NCI-H1092 (cell line): ENCODE measurements around the gene COL4A2.

Source experiments
- DNase-seq: peaks from one replicate; lab custom pipeline; 2025; lab: John Stamatoyannopoulos, UW

The COL4A2 gene

DNA sequence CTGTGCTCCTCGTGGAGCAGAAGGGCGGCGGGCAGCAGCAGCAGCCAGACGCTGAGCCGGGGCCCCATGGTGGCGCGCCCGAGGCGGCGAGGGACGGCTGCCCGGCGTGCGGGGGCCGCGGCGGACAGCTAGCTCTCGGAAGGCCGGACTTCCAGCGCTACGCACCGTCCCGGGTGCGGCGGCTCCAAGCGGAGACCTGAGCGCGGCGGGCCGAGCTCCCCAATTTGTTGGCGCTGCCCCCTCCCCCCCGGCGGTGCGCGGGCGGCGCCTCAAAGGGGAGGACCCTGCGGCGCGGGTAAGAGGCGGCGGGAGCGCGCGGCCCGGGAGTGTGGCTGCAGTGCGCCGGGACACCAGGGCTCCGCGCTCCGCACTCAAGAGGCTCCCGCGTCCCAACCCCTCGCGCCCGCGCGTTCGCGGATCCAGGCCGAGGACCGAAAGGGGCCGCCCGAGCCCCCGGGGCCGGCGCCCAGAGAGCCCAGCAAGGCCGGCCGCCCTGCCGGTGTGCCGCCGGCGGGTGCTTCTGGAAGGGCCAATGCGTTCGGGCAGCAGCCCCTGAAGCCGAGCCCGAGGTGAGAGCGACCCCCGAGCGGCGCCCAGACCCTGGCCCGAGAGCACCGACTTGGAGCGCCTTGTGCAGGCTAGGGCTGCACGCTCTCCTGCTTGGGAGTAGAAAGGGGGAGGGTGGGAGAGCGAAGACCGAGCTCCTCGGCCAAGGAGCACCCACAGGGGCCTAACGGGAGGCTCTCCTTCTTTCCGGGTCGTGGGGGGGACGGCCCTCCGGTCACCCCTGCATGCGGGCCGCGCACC is at the start of gene COL4A2, which contains the start of gene COL4A1:
Gene COL4A2 (plus strand): TSS at position 325 of the 807 bp plus-strand sequence. CDS start 620 bp downstream, outside the sequence.
Gene COL4A1 (minus strand): TSS at position 198 of the 807 bp plus-strand sequence. CDS start 130 bp downstream, at position 68.
- DNase-seq = no peak

DNA sequence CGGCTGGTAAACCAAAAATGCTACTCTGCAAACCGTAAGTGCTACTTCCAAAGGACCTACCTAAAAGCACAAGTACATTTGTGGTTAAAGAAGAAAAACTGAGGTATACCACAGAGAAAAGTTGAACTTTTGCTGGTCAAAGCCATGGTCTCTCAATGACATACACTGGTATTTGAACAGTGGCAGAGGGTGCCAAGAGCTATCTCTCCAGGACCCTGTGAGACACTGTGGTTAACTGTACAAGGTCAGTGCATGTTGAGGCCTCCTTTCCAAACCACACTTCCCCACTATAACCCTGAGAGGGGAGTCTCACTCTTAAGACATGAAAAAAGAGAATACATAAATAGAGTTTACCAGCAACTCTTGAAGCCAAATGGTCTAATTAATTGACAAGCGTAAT is 49.7 kb upstream of the COL4A2 start:
- DNase-seq = no peak

DNA sequence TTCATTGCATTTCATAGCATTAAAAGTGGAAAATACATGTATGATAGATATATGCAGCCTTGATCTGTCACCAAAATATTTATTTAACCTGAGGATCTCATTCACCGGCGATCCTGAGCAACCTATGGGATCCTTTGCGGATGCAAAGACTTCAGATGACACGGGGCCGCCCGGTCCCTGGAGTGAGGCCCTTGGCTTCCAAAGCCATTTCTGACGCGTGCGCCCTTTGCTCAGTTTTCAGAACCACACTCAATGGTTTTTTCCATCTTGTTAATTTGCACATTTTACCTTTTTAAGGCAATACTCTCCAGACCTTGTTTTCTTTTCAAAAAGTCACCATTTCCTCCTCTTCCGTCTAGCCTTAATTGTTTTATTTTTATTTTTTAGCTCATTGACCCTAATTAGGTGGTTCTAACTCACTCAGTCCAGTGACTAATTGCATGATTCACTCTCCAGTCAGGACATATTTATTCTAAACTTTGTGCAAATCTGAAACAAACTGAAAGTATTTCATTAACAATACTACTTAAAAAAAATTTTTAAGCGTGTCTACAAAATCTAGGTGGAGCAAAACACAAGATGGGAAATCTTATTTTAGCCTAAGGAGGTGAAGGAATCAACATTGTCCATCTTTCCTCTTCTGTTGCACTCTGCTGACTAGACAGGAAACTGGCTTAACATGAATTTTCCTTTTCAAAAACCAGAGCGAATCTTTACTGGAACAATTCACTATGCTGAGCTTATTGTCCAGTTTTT is 48.0 kb upstream of the COL4A2 start:
- DNase-seq = no peak

DNA sequence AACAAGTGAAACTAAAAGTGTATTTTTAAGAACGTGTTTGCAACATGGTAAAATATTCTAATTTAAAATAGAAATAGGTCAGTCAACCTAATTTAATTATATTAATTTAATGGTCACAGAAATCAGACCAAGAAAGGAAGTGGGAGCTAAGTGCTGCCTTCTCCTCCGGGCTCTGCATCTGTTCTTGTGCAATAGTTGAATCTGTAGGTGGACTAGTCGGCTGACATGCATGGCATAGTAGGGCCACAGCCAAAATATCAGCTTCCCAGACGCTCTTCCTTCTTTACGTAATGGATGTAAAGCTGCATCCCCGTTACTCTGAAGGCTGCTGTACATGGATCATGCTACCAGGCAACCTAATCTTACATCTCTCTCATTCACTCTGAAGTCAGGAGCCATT is 47.4 kb upstream of the COL4A2 start:
- no peak for DNase-seq

DNA sequence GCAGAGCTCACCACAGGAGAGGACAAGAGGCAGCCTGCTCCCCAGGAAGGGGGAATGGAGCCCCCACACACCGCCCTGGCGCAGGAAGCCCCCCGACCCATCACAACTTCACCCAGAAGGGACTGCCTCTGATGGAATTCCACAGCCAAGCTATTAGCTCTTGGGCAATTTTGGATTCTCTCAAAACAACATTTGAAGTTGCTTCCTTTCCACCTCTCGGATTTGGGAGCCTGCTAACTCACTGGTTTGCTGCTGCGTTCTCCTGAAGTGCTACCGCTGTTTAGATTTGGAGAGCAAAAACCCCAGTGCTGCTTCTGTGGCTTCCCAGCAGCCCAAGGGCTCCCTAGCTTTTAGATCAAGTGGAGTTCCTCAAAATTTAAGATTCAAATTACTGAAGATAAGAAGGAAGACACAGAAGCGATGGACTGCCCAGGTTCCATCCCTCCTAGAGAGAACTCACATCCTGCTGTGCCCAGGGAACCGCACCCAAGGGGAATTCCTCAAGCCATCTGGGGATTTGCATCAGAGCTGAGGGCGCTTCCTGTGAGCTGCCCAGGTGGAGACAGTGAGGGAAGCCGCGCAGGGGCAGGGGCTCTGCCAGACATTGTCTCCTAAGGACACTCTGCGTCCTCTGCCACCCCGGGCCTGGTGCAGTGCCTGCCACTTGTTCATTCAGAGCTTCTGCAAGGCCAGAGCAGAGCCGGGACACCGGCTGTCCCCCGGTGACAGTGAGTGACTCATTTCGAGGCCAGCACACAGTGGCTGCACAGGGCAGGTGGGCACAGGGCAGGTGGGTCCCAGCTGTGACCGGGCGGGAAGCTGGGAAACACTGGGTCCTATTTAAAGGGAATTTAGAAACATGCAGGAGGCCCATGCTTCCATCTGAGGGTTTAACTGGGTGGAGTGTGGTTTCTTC is 45.7 kb upstream of the COL4A2 start:
- DNase-seq = no peak

DNA sequence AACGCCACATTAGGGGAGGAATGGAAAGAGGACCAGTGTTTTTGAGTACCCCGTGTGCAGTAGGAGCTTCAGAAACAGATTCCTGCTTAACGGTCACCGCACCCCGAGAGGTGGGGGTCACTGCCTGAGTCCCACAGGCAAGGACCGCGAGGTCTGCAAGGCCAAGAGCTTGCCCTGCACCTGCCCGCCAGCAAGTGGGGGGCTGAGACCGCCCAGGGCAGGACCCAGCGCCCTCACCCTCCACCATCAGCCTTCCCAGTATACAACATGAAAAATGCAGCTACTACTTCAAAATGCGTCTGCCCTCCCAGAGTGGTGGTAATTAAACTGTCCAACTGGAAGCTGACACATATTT is 45.0 kb upstream of the COL4A2 start:
- DNase-seq = no peak

DNA sequence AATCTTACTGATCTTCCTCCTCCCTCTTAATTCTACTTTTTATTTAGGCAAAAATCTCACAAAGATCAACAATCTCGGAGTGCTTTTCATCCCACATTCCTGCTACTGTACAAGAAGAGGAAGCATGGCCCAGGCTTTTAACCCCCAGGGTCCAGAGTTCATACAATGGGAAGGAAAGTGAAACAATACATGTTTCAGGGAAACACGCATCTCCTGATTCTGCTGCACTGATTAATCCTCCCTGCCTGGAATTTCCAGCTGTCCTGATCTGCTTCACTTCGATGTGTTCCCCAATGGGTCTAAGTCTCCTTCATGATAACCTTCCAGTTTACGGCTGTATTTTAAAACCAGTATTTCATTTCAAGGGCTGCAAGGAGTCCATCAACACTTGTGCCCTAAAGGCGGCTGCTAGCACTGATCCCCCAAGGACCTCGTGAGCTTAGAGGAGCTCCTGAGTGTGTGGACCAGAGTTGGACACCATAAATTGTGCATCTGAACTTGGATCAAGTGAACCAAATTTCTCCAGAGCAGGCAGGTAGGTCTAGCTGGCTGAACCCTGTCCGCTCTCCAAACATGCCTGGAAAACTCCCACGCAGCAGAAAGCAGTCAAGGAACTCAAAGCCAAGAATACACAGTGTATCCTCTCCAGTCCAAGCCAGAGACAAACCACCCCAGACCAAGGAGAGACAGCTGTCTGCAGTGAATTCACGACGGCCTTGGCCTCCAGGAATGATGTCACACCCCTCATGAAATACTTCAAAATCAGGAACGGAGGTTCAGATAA is 44.4 kb upstream of the COL4A2 start:
- no peak for DNase-seq

DNA sequence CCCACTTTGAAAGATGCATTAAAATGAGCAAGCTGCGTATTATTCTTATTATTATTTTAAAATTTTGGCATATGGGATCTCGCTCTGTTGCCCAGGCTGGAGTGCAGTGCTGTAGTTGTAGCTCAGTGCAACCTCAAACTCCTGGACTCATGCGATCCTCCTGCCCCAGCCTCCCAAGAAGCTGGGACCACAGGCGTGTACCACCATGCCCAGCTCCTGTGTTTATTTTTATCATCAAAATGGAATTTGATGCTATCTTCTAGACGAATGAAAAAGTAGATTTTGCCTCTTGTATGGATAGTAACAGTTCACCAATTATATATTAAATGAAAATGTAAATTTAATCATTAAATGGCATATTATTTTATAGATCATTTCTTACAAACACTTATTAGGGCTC is 43.7 kb upstream of the COL4A2 start:
- no peak for DNase-seq

DNA sequence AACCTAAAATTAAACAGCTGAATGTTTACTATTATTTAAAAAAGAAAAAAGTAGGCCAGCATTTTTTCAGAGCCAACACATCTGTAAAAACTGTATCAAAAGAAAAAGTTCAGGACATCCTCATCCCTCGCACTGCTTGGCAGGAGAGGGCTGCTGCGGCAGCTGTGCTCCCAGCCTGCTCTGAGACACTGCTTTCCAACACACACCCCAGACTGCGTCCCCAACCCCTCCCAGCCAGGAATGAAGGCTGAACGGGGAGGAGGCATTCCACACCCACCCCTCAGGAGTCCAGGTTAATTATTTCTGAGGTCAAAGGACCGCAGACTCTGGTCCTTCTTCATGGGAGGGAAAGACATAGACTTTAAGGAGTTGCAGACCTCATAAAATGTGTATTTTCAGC is 43.2 kb upstream of the COL4A2 start:
- DNase-seq = no peak

DNA sequence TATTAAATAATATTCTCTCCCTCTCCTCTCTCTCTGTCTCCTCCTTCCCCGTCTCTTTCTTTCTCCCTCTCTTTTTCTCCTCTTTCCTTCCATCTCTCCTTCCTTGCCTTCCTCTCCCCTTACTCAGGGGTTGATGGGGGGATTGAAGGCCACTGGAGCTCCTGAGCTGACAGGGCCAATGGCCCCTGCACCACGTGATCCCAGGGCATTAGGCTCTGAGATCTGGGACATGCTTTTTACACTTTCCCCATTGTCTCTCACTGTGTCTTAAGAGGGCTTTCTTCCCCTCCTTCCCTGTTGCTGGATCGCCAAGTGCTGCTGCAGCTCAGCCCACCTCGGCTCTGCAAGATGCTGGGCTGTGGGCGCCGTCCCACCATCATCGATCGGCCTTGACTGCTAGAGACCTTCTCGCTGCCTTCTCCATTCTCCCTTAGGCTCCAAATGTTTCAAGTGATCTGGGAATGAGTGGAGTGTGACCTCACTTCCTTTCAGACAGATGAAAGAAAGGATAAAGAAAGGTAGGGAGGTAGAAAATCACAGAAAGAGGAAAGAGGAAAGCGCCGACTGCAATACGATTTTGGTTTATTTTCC is 42.3 kb upstream of the COL4A2 start:
- no peak for DNase-seq

DNA sequence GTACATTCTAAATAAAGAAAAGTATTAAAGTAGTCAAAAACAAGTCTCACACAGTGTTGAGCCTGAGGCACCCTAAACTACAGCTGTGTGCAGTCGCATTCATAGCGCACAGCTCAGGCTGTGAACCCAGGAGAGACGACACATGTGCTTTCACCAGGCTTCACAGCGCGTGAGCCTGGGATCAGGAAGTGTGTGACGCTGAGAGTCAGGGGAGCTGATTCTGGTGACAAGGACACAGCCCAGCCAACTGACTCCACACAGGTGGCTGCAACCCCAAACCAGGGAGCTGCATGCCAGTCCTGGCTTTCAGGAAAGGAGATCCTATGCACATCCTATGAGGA is 41.8 kb upstream of the COL4A2 start:
- DNase-seq = no peak

DNA sequence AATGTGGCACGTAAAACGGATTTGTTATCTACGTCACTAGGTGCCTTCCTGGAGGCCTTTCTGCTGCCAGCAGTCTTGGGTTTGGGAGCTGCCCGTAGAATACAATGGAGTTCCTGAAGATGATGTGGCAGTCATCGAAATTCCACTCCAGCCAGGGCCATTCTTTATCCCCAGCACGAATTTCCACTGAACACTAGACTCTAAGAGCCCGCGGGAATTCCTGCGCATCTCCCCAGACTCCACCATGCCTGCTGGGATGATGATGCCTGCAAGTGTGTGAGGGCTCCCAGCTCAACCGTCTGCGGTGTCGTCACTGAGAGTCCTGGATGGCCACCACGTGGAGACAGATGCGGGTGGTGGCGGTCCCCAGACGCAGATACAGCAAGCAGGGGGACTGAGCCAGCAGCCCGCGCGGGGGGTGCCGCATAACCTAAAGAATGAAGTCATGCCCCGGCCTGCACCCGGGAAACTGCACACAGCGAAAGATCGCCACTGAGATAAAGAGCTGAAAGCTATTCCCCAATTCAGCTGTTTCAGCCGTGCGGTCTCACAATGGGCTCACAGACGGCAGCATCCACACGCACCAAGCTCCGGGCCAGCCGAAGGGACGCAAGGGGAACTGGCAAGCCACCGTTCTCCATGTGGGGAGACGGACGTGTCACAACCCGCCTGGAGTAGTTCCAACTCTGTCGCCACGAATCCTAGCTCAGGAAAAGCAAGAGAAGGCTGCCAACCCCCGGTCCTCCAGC is 41.2 kb upstream of the COL4A2 start:
- no peak for DNase-seq

DNA sequence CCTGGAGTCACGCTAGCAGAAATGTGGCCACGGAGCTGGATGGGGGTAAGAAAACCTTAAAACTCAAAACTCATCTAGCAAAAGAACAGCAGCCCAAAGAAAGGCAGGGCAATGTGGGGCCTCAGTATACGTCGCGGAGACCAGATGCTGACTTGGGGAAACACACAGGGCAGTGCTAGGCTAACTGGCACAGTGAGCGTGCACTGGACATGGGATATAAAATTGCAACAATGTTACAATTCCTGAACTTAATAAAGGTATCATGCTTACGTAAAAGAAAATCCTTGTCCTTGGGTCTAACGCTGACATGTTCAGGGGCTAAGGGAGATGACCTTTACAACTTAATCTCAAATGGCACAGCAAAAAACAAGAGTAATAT is 40.7 kb upstream of the COL4A2 start:
- DNase-seq = no peak

DNA sequence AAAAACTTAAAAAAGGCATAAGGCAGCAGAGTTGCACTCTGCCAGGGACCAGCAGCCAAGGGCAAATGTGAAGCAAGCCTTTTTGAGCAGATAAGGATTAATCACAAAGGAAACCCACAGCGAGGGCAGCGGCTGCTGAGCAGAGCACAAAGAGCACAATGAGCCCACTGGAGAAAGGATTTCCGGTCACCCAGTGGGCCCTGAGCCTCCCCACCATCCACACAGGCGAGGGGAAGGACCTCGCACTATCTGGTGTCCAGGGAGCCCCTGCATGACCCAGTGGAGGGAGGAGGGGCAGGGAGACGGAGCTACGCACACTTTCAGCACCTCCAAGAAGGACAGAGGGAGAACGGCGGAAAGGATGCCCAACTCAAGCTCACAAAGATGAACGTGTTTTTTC is 40.1 kb upstream of the COL4A2 start:
- no peak for DNase-seq

DNA sequence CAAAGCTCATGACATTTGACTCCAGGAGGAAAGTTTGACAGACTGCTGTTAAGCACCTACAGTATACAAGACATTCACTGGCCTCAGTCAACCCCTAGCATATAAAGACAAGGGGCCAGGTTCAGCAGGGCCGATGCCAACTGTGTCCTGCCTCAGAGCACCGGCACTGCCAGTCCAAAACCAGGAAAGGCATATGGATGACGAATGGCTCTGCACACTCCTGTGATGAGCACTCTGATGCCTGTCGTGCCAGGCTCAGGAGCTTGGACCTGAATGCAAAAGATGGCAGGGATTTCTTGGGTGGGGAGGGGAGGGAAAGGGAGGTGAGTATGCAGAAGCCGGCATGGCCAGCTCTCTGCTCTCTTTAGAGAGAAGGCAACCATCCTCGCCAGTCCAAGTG is 39.0 kb upstream of the COL4A2 start:
- no peak for DNase-seq

DNA sequence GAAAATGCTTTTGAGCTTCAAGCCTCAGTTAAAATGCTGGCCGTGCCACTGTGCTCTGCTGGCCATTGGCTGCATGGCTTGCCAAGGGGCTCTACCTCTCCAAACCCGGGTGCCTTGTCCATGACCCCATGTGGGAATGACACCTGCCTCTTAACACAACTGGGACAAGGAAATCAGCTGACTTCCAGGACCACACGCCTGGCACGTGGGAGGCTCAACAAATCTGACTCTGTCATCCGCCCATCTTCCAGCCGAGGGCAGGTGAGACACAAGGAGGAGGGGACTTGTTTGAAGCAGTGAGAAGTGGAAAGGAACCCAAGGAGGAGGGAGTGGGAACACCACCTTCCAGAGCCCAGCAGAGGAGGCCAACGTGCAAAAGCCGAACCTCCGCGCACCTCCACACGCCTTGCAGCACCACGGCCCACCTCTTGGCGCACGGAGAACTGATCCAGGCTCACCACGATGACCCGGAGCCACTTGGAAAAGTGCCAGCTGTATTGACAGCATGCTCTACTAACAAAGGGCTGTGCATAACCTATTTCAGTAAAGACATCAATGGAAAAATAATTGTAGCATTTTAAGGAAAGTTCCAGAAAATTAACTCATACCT is 38.4 kb upstream of the COL4A2 start:
- no peak for DNase-seq

DNA sequence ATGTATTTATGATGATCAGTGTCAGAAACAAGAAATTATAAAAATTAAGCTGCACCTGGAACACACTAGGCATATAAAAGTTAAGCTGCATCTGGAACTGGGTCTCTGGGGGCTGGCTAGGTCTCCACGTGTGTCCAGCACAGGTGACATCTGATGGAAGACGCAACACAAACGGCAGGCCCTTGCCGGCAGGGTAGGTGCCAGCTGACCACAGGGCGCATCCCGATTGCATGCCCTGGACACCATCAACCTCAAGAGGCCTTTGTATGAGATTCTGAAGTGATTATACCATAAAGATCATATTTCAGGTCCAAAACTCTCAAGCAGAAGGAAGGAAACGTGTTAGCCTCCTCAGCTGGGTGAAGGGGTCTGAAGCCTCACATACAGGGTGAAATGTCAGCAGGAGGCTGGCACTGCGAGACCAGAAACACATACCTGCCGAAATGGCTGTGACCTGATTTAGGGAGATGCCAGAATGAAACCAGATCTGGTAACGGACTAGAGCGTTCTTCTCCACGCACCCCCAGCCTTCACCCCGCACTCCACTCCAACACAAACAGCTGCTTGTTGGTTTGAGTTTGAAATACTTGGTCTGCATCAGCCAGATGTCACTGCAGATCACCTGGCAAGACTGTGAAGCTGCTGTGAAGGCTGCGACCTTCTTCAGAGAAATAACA is 37.4 kb upstream of the COL4A2 start:
- DNase-seq = no peak

DNA sequence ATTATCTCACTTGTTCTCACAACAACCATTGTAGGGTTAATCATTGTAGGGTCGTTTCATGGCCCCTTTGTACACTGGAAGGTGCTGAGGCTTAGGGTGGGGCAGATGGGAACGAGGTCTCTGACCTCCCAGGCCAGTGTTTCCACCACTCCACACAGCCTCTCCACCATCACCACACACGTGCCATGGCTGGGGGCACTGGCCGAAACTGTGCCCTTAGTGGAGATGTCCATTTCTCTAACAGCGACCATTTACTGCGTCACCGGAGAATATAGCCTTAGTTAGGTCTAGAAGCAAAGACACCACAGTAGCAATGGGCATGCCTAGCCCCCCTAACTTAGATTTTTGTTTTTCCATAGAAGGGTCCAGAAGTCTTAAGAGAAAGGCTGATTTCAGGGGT is 36.6 kb upstream of the COL4A2 start:
- no peak for DNase-seq

DNA sequence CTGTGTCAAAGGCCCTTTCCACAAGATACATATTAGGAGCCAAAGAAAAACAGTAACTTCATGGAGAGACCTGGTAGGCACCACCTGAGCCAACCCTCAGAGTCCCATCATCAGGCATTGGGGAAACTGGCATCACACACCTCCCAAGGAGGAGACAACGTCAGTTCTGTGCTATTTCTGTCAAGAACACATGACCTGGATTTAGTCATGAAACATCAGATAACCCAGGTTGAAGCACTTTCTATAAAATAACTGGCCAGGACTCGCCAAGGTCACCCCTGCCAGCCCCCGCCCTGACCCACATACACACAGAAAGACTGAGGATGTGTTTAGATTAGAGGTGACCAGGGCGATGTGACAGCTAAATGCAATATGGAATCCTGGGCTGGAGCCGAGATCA is 35.8 kb upstream of the COL4A2 start:
- no peak for DNase-seq

DNA sequence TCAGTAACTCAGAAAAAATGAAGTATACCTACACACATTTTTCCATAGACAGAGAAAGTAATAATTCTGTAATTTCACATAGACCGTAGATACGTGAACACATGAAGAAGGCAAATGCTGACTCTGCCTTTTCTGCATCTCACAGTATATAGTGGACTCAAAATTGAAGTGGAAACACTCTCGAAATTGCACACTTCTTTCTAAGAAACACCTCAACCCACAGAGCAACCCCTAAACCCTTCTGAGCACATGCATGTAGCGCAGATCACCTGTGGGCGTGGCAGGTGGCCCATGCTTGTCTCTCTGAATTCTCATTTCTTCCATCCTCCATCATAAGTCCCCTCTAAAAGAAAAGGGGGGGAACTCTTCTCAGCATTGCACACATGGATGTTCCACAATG is 34.9 kb upstream of the COL4A2 start:
- DNase-seq = no peak
